Cardiac fibroblast (primary cell): ENCODE data around the gene GPATCH2L.

Experiments used
- DNase-seq, 2 donors: peaks; one replicate each; pipeline versions ENCODE4 v3.0.0 to v3.0.0-alpha.2; 2010; ENCODE audit warnings: low read depth in 2 of 2
- H3K4me3 ChIP-seq, 2 donors: replicated peaks in 1 of 2; 1 replicate in 1 of 2; 2 replicates in 1 of 2; pipeline ENCODE4 v1.5.1; 2011; ENCODE audit warnings: low read depth in 2 of 2, low read length in 2 of 2, mild to moderate bottlenecking in 2 of 2, moderate library complexity in 1 of 2
- TF ChIP-seq, protein P1 (sequence below): IDR thresholded peaks from one replicate; pipeline ENCODE4 v1.5.1; 2011; ENCODE audit warnings: low read depth, mild to moderate bottlenecking, low read length, inconsistent platforms

GPATCH2L gene

DNA sequence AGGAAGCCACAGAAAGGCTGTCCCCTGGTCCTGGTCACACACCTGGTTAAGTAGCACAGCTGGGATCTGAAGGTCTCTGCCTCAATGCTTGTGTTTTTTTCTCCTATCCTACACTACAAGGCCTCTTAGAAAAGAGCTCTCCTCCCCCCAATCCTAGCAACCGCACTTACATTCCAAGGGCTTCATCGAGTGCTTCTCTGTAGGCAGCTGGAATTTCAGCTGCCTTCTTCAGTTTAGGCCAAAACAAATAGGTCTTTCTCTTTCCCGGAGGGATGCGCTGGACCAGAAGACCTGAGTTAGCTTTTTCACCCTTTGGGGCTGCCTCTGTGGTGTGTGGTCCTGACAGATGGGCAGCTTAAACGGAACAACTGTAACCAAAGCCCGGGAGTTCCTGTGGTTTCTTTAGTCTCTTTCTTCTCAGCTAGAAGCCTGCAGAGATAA is 109.7 kb downstream of the GPATCH2L start:
- DNase-seq = peak; percentile 13 to 17
- H3K4me3 ChIP-seq = no peak overlapping the region
- TF ChIP-seq, protein P1, sequence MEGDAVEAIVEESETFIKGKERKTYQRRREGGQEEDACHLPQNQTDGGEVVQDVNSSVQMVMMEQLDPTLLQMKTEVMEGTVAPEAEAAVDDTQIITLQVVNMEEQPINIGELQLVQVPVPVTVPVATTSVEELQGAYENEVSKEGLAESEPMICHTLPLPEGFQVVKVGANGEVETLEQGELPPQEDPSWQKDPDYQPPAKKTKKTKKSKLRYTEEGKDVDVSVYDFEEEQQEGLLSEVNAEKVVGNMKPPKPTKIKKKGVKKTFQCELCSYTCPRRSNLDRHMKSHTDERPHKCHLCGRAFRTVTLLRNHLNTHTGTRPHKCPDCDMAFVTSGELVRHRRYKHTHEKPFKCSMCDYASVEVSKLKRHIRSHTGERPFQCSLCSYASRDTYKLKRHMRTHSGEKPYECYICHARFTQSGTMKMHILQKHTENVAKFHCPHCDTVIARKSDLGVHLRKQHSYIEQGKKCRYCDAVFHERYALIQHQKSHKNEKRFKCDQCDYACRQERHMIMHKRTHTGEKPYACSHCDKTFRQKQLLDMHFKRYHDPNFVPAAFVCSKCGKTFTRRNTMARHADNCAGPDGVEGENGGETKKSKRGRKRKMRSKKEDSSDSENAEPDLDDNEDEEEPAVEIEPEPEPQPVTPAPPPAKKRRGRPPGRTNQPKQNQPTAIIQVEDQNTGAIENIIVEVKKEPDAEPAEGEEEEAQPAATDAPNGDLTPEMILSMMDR = no peak

DNA sequence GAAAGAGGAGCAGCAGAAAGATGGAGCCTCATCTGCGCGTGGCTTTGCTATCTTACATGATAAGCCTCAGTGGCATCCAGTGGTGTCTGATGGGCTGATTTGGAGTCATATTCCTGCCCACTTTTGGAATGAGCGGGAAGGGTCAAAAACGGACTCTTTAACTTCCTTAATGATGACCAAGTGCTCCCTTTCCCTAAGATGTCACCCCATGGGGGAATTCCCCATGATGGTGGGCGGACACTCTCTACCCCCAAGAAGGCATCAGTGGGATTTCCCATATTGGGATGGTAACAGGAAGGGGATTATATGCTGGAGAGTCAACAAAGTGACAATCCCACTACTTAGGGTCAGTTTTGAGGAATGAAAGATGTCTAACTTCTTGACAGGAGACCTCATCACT is 110.9 kb downstream of the GPATCH2L start:
- DNase-seq = no peak
- TF ChIP-seq, protein P1 = no peak
- H3K4me3 ChIP-seq = no peak overlapping the region
